GM04503 (cell line): ENCODE data around the gene LEMD2.

ENCODE experiments used
- DNase-seq: peaks from one replicate; pipeline ENCODE4 v3.0.0-alpha.2; 2012; ENCODE audit warnings: low read depth

Gene LEMD2

DNA sequence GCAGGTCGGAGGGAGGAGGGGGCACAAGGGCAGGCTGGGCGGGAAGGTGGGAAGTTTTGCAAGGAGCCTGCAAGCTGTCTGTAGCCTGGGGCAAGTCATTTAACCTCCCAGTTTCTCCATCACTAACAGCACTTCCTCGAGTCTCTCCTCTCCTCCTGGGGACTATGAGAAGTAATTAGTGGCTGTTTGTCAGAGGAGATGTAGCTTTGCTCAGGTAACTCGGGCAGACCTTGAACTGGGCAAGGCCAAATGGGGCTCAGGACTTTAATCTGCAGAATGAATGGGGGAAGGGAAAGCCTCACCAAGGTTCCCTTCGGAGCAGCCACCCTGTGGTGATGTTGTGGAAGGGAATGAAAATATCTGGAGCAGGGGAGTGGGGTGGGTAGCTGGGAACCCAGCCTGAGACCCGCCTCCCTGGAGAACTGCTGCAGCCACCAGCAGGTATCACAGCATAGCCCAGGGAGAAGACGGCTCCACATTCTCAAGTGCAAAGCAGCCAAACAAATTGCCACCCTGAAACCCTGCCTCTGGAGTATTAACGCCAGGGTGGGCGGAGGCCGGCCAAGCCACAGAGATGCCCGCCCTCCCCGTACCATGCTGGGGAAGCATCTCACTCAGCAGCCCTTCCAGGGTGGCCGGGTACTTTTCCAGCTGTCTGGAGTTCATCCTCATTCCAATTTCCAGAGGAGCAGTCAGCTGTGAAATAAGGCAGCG is 6.1 kb upstream of the LEMD2 start:
- no peak for DNase-seq

DNA sequence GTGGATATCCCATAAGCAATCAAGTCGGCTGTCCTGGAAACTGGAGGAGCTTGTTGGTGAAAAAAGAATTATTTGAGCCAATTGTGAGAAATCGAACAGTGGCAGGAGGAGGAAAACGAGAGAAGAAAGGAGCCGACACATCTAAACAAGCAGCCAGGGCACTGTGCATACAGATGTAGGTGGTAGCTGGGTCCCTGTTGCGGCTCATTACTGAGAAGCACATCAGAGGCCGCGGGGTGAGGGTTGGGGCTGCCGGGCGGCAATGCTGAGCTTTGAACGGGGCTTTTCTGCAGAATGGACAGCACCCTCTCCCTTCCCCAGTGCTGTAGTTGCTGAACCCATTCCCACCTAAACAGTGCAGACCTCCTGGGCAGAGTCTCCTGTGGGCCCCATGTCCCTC is 4.1 kb upstream of the LEMD2 start:
- no peak for DNase-seq

DNA sequence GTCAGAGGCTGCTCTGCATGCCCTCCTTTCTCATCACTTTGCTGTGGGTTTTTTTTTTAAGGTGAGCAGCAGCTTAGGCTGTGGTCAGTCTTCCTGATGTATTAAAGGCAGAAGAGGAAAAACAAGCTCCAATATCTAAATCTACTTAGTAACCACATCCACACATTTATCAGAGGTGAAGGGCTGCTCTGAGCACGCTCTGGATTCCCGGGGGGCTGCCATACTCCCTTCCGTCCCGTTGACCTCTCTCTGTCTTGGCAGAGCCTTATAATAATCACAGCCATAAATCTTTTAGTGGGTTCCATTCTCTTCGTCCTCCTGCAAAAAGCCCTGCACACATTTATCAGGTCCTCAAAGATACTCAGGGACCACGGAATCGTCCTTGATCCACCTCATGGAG is 2.7 kb upstream of the LEMD2 start:
- DNase-seq: no peak

DNA sequence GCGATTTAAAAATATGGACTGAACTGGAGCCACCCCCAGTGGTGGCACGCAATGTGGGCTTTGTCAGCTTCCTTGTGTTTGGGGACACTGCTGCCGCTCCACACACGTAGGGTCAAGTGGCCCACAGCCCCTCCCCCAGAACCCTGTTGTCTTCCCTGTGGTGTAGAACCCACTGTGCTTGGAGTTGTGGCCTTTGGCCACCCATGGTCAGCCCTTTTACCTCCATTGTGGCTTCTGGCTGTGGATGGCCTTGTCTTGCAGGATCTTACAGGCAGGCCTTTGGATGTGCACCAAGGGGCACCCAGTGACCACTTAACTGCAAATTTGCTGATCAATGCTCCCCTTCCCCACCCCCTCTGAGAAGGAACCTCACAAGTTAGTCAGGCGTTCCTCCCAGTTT is 2.0 kb upstream of the LEMD2 start:
- DNase-seq: no peak

DNA sequence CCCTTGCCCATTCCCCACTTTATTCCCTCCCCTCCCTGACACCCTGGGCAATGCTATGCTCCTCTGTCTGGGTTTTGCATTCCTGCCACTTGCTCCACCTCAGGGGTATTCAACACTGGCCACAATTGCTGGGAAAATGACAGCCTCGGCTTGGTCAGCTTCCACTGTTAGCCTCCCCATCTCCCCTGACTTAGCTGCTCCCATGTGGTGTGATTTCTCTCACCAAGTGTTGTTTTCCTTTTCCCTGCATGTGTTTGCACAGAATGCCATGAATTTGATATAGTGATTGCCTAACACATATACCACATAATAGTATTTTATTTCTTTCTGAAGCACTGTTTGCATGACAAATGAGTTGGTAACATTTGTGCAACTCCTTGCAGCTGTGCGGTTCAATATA is 1.4 kb upstream of the LEMD2 start:
- DNase-seq: no peak

DNA sequence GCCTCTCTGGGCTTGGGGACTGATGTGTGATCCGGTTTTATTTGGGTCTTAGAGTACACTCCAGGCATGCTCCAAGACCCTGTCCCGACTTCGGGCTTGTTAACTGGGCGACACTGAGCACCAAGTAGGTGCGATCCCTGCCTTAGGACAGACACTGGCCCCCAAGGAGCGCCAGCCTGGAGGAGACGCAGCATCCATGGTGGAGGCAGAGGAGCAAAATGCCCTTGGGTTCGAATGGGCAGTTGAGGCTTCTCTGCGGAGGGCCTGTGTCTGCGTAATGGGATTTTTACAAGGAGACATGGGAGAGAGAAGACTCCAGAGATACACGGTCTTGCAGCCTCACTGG is 593 bp upstream of the LEMD2 start:
- no peak for DNase-seq

DNA sequence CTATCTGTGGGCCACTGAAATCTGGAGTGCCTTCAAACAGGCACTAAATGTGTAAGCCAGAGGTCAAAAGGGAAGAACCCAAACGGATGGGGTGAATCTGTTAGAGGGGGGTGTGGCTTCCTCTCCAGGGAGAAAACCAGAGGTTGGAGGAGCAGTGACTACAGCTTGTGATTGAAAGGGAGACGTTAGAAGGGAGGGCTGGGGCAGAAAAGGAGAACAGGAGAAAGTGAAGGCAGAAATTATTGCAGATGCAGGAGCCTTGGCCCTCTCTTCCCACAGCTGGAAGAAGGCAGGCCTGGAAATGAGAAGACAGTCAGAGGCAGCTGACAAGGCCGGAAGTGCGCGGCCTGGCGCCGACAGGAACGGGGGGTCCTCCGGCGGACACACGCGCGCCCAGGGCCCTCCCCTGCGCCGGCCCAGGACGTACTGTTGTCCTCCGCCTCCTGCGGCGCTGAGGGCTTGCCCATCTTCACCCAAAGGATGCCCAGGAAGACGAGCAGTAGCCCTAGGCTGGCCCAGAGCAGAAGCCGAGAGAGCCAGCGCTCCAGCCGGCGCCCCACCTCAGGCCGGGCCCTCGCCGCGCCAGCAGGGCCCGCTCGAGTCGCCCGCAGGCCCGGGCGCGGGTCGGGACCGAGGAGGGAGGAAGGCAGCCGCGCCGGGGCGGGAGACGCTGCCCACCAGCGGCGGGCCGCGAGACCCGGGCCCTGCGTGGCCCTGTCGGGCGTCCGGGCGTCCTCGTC is 806 bp downstream of the LEMD2 start:
- DNase-seq: no peak

DNA sequence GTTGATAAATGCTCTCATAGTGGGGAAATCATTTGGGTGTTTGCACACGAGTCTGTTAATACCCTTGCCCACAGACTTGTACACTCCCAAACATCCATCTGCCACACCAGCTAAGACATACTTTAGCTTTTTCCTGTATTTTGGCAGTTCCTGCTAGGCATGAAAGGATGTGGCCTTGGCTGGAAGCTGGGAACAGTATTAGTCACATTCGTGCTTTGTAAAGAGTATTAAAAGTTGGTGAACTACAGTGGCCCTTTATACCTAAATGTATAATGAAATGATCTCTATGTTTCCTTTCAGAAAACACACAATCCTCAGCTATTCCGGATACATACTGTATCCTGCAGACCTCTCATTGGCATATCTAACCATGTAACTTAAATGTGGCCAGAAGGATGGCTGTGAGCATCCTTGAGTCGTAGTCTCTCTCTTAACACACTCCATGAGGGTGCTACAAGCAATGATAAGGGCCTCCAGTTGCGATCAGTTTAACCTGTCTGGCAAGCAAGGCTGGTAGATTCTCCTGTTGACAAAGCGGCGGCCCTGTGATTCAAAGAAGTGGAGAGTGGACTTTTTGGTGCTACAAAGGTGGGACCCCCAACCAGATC is 1.5 kb downstream of the LEMD2 start:
- DNase-seq: no peak

DNA sequence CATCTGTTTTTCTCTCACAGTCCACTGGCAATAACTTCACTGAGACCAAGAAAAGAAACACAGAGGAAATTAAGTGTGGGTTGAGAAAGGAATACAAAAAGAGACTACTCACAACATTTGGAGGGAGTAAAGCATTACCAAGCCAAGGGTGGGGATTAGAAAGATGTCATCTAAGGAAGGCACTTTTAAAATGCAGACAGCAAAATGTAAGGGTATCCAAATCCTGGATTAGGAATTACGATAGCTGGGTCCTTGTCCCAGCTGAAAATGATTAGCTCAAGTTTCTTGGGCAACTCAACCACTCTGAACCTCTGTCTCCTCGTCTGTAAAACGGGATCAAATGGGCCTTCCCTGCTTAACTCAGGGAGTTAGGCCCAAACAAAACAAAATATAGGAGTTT is 2.2 kb downstream of the LEMD2 start:
- DNase-seq: no peak

DNA sequence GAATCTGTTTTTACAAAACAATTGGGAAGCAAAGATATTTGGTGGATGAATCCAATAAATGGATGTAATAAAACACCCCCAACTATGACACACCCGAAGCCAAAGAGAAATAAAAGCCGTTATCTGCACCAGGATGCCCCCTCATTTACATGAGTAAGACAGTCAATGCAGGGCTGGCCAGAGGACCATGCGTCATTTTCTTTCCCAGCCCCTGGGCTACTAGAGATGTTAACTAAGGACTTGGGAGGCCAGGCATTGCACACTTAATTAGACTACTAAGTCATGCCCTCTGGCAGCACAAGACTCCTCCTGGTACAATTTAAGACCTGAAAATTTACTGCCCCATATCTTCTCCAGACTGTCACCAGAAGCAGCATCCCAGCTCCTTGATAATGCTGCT is 3.2 kb downstream of the LEMD2 start:
- DNase-seq: peak; percentile 66

DNA sequence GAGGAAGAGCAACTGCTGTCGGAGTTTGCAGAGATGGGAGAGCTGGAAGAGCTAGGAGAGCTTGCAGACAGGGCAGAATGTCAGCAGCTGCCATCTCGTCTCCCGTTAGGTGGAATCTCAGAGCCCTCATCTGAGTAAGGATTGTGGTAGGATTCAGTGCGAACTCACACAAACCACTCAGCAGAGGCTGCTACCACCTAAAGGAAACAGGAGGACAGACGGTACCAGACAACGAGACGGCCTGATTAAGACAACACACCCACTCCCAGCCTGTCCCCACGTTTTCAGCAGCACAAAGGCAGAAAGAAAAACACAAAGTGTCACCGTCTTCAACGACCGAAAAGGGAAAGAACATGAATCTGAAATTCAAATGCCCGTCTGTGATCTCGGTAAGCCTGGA is 4.1 kb downstream of the LEMD2 start:
- DNase-seq: no peak

DNA sequence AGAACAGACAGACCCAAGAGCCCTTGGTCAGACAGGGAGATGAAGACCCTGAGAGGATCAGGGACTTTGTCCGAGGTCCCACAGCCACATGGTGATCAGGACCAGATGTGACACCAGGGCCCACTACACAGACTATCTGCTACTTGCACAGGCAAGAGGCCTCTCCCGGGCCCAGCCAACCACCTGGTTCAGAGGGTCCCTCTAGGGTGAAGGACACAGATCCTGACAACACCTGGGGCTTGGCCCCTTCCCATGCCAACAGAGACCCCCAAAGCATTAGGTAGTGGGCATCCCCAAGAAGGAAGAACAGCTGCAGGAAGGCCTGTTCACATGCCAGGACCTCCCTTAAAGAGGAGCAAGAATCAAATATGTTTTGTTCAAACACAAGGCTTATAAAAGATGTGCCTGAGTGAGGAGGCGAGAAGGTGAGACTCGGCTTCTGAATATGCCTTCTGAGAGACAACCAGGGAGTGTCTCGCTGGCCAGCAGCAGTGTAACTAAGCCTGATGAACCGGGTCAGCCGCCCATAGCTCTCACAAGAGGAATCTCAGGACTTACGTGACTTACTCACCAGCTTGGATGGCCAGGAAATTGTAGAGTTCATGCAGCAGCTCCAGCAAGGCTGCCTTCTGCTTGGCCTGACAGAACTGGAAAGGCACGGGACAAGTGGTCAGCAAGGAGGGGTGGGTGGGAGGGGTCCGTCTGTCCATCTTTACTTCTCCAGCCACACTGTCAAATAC is 5.0 kb downstream of the LEMD2 start:
- no peak for DNase-seq

DNA sequence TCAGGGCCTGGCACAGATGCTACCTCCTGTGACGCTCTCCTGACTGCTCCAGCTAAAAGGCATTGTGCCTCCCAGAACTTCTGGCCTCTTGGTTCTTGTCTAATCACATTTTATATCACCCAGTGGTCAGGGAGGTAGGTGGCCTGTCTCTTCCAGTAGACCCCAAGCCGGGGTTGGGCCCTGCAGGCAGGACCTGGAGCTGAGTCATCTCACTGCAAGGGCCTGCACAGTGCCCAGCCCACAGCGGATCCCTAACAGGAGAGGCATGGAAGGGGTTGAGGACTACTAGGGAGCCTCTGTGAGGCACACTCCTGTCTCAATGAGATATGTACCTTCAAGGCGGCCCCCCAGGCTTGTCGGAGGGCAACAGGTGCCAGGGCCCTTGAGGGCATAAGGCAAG is 6.4 kb downstream of the LEMD2 start:
- no peak for DNase-seq

DNA sequence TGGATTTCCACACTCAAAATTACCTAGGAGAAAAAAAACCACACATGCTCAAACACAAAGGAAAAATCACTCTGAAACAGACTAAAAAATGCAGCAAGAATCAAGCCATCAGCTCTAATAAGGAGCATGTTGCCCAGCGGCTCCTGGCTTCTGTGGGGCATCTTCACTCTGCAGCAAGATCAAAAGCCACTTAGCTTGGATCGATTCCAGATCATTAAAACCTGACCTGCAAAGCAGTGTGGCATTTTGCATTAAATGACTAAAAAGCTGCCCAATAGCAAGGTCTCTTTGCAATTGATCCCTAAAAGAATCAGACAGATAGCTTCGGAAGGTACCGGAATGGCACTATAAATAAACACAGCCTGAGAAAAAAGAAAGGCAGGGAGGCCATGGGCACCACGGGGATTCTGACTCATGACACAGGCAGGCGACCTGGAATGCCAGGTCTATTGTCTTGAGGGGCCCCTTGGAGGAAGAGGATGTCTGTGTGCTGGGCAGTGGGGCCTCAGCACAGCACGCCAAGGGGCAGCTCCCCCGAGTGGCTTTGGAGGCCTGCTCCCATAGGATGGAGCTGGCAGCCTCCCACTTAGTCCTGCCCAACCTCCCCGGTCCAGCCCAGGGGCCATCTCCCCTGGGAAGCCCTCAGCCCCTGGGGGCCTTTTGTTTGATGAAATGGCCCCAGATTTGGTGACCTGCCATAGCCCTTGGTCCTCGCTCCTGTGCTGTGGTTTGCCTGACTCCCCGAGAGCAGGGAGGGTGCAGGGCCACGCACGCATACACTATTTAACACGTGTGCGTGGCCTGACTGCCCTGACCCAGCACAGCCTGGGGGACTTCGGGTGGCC is 7.6 kb downstream of the LEMD2 start:
- DNase-seq: no peak

DNA sequence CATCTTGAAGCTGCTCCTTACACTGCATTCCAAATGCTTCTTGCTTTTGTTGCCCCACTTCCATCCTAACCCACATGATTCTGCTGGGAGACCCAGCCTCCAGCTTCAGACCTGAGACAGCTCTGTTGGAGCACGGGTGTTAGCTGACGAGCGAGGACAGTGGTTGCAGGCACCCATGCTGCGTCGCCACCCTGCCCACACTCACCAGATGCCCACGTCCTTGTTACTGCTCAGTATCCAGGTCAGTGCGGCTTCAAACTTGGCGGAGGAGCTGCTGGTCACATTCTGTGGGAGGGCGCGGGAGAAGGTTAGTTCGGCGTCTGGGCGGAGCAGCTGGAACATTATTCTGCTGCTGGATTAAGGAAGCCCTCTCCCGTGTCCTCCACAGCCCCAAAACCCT is 9.0 kb downstream of the LEMD2 start:
- DNase-seq: no peak

DNA sequence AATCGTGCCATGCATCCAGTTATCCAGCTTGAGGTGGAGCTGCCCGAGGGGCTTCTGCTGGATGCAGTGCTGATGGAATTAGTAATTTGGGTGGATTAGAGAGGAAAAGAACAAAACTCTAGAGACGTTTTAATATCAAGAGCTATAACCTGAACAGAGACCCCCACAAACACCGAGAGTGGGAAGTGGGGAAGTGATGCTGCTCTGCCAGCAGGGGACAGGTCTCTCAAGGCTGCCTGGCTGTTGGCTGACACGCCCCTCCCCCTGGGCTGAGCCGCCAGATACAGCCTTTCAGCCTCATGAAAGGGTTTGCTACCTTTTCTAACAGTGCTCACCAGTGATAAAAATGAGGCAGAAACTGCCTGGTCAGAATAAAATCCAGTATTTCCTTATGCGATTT is 9.6 kb downstream of the LEMD2 start:
- no peak for DNase-seq

DNA sequence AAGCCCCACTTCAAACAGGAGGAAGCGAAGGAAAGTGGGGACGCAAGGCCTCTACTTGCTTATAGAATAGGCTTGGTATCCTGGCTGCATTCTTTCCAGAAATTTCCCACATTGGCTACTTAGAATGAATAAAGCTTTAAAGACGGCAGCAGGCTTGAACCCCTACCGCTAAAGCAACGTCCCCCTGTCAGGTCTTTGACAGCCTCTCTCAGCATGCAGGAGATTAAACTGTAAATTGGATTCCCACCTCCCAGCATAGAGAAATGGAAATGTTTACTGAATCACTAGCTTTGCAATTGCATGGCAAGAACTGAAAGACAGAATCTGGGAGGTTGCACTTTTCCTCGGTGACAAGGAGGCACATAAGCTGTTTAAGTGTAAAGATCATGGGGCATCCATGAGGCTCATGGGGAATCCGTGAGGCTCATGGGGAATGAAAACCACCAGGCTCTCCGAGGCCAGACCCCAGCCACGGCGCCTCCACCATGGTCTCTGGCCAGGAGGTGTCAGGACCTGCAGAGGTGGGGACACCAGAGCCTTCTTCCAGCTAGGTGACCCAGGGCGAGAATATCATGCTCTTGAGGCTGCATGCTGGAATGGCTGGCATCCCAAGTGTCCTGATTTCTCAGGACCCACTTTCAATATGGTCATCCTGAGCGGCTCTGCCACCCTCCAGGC is 10.3 kb downstream of the LEMD2 start:
- no peak for DNase-seq

DNA sequence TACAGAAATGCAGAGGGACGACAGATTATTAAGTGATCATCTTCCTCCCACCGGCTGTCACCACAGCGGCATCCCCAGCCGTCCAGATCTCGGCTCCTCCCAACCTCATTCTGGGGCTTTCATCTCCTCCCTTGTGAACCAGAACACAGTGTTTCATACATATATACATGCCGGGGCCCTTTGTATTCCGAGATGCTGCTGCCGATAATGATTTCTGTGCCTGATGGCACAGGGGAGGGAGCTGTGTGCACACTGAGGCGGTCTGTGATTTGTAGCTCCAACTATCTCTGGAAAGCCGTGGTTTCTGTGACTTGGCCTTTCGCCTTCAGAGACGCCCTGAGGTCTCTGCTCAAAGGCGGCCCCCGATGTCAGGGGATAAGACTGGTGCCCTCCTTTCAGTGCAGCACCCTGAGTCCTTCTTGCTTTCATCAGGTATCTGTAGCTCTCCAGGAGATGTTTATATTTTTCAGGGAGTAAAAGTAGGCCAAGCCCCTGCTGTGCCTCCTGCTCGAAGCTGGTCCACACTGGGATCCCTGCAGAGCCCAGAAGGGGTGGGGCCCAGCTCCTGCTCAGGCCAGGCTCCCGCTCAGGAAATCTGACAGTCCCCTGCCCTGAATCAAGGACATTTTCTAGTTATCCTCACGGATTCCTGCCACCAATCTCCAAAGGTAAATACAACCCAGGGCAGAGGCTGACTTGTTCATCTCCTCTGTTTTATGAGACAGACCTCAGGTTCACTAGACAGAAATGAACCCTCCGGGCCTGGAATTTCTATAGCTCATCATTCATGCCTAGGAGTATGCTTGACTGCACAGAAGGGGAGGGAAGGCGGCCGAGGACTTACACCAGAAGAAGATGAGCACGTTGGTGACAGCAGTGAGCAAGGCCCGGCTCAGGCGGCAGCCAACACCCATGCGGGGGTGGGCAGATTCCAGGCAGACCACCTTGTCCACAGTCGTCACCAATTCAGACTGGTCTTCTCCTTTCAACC is 11.2 kb downstream of the LEMD2 start:
- DNase-seq: no peak

DNA sequence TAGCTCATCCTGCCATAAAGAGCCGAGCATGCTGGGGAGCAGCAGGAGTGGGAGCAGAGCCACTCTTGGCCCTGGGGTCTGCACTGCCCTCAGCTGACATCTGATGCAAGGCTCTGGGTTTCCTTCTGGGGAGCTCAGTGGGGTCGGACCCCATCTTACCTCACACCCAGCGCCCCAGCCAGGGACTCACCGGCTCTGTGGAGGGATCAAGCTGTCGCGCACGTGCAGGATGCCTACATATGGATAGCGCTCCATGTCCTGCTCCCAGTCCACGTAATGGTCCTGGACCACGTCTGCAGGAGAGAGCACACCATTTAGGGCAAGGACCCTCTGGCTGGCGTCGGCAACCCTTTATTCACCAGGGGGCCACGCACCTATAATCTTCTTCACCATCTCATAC is 12.2 kb downstream of the LEMD2 start:
- DNase-seq: no peak

DNA sequence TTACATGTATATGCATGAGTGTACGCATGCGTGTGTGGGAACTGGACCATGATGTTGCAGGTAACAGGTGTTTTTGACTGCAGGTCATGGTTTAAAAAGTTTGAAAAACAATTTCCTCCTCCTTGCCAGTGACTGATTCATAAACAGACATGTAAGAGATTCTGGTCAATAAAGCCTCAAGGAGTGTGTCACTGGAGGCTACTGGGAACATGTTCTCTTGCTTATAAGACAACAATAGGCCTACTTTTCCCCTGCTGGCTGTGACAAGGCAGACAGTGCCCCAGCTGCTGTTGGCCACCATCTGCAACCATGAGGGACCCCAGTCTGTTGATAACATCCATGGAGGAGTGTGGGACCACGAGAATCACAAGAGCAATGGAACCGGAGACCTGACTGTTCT is 12.7 kb downstream of the LEMD2 start:
- no peak for DNase-seq
